HG02885 (cell line): ENCODE results near the gene ATXN1.
"Not testable (repeated sequence)": the region's sequence is repeated elsewhere in the genome, so short reads cannot be mapped to it uniquely, and the experiment has no call there.

ENCODE experiments used
- ATAC-seq: cut with Tn5 transposase; IDR thresholded peaks from one replicate; pipeline ENCODE4 v1.9.1; 2021; ENCODE audit warnings: mild to moderate bottlenecking; ENCODE audit not compliant: unreplicated experiment, poor library complexity

The ATXN1 gene

GRCh38 chr6:16705081-16705993 lies 55.9 kb downstream of the ATXN1 start:
- ATAC-seq: no peak

DNA sequence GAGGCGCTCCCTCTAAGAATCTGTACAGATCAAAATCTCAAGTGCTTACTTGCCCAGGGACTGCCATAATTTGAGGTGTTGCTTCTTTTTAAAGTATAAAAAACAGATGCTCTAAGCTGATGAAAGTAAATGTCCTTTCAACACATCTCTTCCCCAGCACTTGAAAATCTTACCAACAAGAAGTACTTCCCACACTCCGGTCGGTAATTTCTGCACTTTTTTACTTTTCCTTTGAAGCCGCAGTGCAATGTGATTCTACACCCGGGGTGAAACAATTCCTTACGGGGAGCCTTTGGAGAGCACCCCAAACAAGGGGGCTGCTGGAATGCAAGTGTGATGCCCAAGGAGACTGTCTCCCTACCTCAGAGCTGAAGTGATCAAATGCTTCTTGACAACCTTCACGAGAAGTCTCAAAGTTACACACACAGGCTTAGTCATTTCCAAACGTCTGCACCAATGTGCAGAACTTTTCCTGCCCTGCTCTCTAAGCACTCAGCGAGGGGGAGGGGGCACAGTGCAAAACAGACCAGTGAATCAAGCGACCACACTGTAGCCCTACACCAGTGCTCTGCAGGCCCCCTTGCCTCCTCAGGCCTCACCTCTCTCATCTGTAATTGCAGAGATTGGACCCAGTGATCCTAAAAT lies 56.7 kb downstream of the ATXN1 start:
- ATAC-seq: no peak

GRCh38 chr6:16702627-16703378 lies 58.5 kb downstream of the ATXN1 start:
- not testable (repeated sequence) for ATAC-seq

DNA sequence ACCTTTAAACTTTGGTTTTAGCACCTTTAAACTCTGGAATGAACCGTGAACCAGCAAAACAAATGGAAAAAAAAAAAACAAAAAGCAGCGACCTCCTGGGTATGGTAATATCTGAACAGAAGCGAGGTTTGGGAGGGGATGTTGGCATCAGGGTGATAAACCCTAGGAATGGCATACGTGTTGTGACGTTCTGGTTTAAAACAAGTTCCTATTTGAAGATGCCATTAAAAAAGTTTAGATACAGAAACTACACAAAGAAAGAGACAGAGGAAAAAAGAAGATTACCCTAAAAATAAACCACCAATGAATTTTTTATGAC lies 60.4 kb downstream of the ATXN1 start:
- no peak for ATAC-seq

DNA sequence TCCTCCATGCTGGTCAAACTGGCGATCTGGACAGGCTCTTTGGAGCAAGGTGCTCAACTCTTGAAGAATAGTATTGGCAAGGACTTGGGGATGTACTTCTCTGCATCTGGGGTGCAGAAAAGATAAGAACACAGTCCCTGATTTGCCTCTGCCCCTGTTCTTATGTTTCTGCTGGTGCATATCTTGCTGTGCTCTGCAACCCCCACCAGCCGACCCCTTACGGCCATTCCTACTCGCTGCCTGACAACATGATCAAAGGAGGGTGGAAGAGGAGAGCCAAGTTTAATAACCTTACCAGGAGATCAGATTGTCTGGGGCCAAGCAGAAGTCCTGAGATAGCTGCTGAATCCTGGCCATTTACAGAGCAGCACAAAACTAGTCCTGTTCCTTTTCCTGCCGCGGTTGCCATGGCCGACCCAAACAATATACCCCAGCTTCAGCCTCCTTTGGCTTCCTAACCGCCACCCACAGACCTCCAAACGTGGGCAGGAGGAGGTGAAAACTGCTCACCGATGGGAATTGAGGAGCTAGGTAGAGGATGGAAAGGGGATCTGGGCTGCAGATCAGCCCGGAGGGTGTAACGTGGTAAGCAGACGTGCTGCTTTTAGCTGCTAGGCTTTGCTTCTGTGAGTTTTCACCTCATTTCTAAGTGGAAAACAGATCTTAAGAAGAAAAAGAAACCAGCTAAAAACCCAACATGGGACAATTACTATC lies 60.9 kb downstream of the ATXN1 start:
- no peak for ATAC-seq

DNA sequence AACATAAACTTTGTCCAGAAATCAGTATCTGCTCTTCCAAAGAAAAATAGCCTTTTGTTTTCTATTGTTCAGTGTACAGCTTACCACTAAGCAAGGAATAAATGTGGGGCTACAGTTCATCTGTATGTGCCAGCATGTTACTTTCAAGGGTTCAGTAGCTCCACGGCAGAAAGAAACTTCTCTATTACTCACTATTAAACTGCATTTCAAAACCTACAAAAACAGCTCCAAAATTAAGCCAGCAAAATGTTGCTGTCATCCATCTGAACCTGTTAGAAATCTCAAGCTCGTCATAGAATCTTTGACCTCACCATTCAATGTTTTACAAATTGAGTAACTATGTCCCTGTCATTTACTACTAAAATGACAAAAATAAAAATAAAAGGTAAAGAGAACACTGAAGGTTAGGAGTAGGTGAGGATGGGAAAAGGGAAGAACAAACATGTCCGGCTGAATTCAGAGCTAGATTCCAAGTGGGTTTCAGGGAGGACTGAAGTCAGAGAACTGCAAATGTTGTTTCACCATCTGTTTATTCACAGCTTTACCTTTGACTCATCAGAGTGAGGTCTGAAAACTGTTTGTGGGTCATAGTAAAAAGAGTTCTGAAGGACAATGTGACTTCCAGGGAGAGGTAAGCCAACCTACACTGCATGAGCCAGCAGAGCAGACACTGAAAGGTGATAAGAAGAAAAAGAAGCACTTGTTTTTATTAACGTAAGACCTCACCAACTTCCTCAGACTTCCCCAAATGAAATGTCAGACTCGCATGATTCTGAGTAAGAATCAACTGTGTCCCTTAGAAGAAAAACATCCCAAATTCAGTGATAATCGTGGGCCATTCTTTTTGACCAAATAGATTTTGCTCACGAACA lies 62.0 kb downstream of the ATXN1 start:
- ATAC-seq: no peak

DNA sequence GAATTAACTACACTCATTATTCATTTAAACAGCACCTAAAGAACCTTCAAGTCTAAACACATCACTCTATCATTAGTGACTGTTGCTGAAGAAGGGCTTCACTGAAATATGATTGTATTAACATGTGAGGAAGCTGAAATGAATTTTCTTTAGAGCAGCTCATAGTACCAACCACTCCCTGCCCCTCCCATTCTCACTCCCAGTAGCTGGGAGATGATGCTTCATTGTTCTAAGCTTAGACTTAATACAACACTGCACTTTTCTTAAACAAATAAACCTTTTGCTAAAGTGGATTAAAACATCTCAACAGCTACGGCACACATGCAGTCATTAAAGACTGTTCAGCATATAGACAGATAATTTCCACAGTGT lies 63.1 kb downstream of the ATXN1 start:
- no peak for ATAC-seq

- no peak for ATAC-seq
Measured at GRCh38 chr6:16697437-16698161, 63.7 kb downstream of the ATXN1 start.

DNA sequence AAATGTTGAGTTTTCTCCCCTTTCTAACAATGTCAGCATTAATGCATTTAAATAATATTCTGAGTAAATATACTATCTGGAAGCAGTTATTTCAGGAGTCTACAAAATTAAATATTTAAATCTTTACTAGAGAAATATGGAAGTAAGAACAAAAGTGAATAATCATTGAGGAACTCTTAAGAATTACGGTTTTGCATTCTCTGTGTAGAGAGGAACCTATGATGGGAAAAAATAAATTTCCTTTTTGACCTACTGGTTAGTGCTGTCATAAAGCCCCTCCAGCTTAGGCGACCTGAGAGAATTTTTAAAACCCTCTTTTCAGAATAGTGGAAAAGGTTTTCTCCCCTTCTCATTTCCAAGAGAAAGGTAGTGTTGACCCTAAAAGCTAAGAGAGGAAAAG lies 64.8 kb downstream of the ATXN1 start:
- no peak for ATAC-seq

GRCh38 chr6:16694781-16695578 lies 66.3 kb downstream of the ATXN1 start:
- peak; percentile 62 for ATAC-seq

- ATAC-seq: peak; percentile 36
Measured at GRCh38 chr6:16691324-16691723, 69.9 kb downstream of the ATXN1 start.

- ATAC-seq: peak; percentile 83
Measured at GRCh38 chr6:16690608-16691142, 70.6 kb downstream of the ATXN1 start.

GRCh38 chr6:16689788-16690607 lies 71.3 kb downstream of the ATXN1 start:
- ATAC-seq: peak; percentile 5

DNA sequence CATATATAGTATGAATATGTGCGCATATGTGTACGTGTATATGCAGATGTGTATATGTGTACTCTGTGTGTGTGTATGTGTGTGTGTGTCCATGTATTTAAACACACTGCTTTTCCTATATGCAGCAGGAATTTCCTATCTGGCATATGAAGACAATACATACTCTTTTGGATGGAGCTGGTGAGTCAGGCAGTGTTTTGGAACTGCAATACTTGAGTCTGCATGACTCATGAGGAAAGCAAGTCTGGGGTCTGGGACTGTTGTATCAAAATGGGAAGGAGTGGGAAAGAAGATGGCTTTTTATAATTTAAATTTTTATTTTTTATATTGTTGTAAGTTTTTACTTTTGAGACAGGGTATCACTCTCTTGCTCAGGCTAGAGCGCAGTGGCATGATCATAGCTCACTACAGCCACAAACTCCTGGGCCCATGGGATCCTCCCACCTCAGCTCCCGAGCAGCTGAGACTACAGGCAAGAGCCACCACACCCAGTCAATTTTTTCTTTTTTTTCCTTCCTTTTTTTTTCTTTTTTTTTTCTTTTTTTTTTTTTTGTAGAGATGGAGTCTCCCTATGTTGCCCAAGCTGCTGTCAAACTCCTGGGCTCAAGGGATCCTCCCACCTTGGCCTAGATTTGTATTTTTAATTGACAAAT lies 72.2 kb downstream of the ATXN1 start:
- no peak for ATAC-seq

DNA sequence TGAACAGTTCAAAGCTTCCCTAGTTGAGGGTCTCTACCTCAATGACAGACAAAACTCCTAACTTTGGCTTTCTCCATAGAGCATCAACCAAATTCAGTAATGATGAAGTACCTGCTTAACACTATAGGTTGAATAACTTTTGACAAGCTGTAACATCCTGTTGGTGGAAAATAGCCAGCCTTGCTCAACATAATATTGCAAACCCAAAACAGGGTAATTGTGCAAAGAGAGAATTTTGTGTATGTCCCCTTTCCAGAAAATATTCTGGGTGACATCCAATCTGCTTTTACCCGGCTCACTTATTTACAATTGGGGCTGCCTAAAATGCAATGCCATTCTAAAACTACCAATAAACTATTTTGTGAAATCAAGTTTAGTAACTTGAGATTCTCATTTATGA lies 72.8 kb downstream of the ATXN1 start:
- ATAC-seq: no peak

GRCh38 chr6:16687045-16687444 lies 74.2 kb downstream of the ATXN1 start:
- ATAC-seq: no peak
